NCI-H345 treated with DMSO at 0.1 percent for 48 hours (cell line): ENCODE results near the gene NSD1.
"Not testable (repeated sequence)": the region's sequence is repeated elsewhere in the genome, so short reads cannot be mapped to it uniquely, and the experiment has no call there.

ENCODE experiments used
- DNase-seq: peaks from one replicate; lab custom pipeline; 2025; ENCODE audit not compliant: unreplicated experiment; lab: John Stamatoyannopoulos, UW

The NSD1 gene

GRCh38 chr5:177231479-177232250 lies 98.1 kb downstream of the NSD1 start:
- DNase-seq: no peak

- no peak for DNase-seq
Observed at GRCh38 chr5:177232358-177232757, 98.8 kb downstream of the NSD1 start.

- no peak for DNase-seq
Observed at GRCh38 chr5:177232761-177233160, 99.2 kb downstream of the NSD1 start.

GRCh38 chr5:177233206-177233605 lies 99.6 kb downstream of the NSD1 start:
- no peak for DNase-seq

- DNase-seq: no peak
Observed at GRCh38 chr5:177233802-177234201, 100.2 kb downstream of the NSD1 start.

- DNase-seq: no peak
Observed at GRCh38 chr5:177234841-177235240, 101.3 kb downstream of the NSD1 start.

GRCh38 chr5:177241768-177242167 lies 108.2 kb downstream of the NSD1 start:
- no peak for DNase-seq

GRCh38 chr5:177242304-177242703 lies 108.7 kb downstream of the NSD1 start:
- DNase-seq: no peak

GRCh38 chr5:177249761-177250537 lies 116.4 kb downstream of the NSD1 start:
- DNase-seq: no peak

- no peak for DNase-seq
Observed at GRCh38 chr5:177253252-177253651, 119.7 kb downstream of the NSD1 start.

GRCh38 chr5:177256296-177256695 lies 122.7 kb downstream of the NSD1 start:
- no peak for DNase-seq

GRCh38 chr5:177258711-177259110 lies 125.1 kb downstream of the NSD1 start:
- not testable (repeated sequence) for DNase-seq

GRCh38 chr5:177260961-177261360 lies 127.4 kb downstream of the NSD1 start:
- DNase-seq: no peak

- DNase-seq: no peak
Observed at GRCh38 chr5:177261510-177261909, 127.9 kb downstream of the NSD1 start.

GRCh38 chr5:177264178-177264577 lies 130.6 kb downstream of the NSD1 start:
- no peak for DNase-seq

GRCh38 chr5:177265395-177265794 lies 131.8 kb downstream of the NSD1 start:
- DNase-seq: no peak

GRCh38 chr5:177269232-177269895 lies 135.8 kb downstream of the NSD1 start:
- DNase-seq: no peak

GRCh38 chr5:177269976-177270375 lies 136.4 kb downstream of the NSD1 start:
- no peak for DNase-seq

- DNase-seq: no peak
Observed at GRCh38 chr5:177270653-177271052, 137.1 kb downstream of the NSD1 start.

- DNase-seq: no peak
Observed at GRCh38 chr5:177271113-177271512, 137.5 kb downstream of the NSD1 start.

GRCh38 chr5:177275883-177276282 lies 142.3 kb downstream of the NSD1 start:
- no peak for DNase-seq

GRCh38 chr5:177276886-177277285 lies 143.3 kb downstream of the NSD1 start:
- DNase-seq: no peak
